GM21526 (cell line): Measurements from ENCODE around the gene TMEM231.

Experiments
- ATAC-seq: cut with Tn5 transposase; IDR thresholded peaks from one replicate; pipeline ENCODE4 v1.9.1; 2021; ENCODE audit warnings: moderate library complexity; ENCODE audit not compliant: unreplicated experiment, low FRiP score

TMEM231 gene

GRCh38 chr16:75495076-75495674 lies 60.9 kb downstream of the TMEM231 start, which contains the start of gene CHST6:
Gene CHST6, minus strand, starts transcription at chr16:75495441. Its CDS starts 15,613 bp downstream, at chr16:75479828.
- no peak for ATAC-seq

GRCh38 chr16:75494661-75495075 lies 61.4 kb downstream of the TMEM231 start:
- ATAC-seq = no peak

DNA sequence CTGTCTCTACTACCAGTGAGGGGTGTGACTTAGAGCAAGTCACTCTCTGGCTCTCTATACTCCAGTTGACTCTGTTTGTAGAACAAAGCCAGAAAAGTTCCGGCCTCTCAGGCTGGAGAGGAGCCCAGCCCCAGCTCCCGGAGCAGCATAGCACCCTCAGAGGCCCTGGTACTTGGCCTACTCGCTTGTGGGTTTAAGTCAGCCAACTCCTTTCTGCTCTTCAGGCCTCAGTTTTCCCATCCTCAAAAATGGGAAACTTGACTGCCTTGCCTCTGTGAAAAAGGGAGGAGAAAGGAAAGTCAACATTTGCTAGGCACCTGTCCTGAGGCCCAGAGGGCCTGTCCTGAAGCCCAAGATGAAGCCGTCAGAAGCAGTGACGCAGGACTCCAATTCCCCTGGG lies 61.9 kb downstream of the TMEM231 start:
- no peak for ATAC-seq

- ATAC-seq = no peak
Measured at GRCh38 chr16:75491876-75492275, 64.2 kb downstream of the TMEM231 start.

DNA sequence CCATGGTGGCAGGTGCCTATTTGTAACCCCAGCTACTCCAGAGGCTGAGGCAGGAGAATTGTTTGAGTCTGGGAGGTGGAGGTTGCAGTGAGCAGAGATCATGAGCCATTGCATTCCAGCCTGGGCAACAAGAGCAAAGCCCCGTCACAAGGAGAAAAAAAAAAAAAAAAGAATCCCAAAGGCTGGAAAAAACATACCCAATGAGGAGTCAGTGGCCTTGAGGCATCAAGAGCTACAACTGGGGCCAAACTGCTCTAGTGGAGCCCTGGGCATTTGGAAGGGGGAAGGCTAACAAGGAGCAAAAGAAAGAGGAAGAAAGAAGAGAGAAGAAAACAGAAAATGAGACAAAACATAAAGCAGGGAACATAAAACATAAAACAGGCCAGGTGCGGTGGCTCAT lies 67.7 kb downstream of the TMEM231 start:
- no peak for ATAC-seq
